ACC112 (cell line): ENCODE measurements around the gene PCSK5.
"Not testable (repeated sequence)": the region's sequence is repeated elsewhere in the genome, so short reads cannot be mapped to it uniquely, and the experiment has no call there.

ENCODE experiments used
- H2AFZ ChIP-seq: fragments of 200-600 bp; sonication (generic); one replicate; pipeline ENCODE4 v1.6.0; 2017; ENCODE audit warnings: antibody characterized with exemption, low read length; ENCODE audit not compliant: unreplicated experiment
- H3K27ac ChIP-seq: fragments of 200-600 bp; sonication (generic); 2 replicates; pipeline ENCODE4 v1.5.1; 2014; ENCODE audit warnings: low read depth, mild to moderate bottlenecking, antibody characterized with exemption, low read length, moderate library complexity
- H3K27me3 ChIP-seq: fragments of 200-600 bp; sonication (generic); 2 replicates; pipeline ENCODE4 v1.6.1; 2014; ENCODE audit warnings: mild to moderate bottlenecking, antibody characterized with exemption, low read length, moderate library complexity, mixed read lengths; ENCODE audit not compliant: insufficient read depth
- H3K36me3 ChIP-seq: fragments of 200-600 bp; sonication (generic); 2 replicates; pipeline ENCODE4 v1.6.1; 2016; ENCODE audit warnings: mild to moderate bottlenecking, antibody characterized with exemption, low read length, moderate library complexity, mixed read lengths; ENCODE audit not compliant: insufficient read depth
- H3K4me1 ChIP-seq: fragments of 200-600 bp; sonication (generic); one replicate; pipeline ENCODE4 v1.6.1; 2016; ENCODE audit warnings: low read length, mixed read lengths; ENCODE audit not compliant: insufficient read depth, unreplicated experiment, control insufficient read depth
- H3K4me3 ChIP-seq: fragments of 200-600 bp; sonication (generic); 2 replicates; pipeline ENCODE4 v1.5.1; 2014; ENCODE audit warnings: mild to moderate bottlenecking, low read depth, low read length
- H3K79me2 ChIP-seq: fragments of 200-600 bp; sonication (generic); one replicate; pipeline ENCODE4 v1.6.0; 2016; ENCODE audit warnings: low read length; ENCODE audit not compliant: control insufficient read depth, unreplicated experiment, insufficient read depth

The PCSK5 gene

GRCh38 chr9:76296561-76297310 is 406.3 kb downstream of the PCSK5 start:
- Histone ChIP-seq H3K27ac (no peak overlapping the region), H3K79me2 (no peaks in the 10 kb centered on the region), H2AFZ (no peak overlapping the region), H3K4me1 (peaks cover 10% of the 10 kb centered on the region), H3K36me3 (no peaks in the 10 kb centered on the region), H3K4me3 (no peak overlapping the region), H3K27me3 (no peaks in the 10 kb centered on the region; the same call in 1 of the 2 replicates)

DNA sequence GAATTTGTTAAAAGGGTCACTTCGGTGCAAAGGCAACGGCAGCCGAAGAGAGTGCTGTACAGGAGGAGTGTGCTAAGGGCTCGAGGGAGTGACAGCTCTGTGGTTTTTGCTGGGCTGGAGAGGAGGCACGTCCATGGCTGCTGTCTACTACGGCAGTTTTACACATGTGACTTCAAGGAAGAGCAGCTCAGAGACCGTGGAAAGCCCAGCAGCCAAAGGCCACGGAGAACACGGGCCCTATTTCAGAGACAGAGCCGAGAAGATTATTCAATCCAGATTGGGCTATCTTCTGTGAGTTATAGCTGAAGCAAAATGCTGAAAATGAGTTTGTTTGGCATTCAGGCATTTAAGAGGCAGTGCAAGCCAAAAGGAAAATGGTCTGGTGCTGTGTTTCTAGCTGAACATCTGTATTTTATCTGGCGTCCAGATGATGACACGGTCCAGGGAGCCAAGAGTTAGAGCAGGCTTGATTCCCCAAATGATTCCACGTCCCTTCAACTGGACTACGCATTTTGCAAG is 407.3 kb downstream of the PCSK5 start:
- peak overlapping the region; percentile 56 for H3K4me3 ChIP-seq
- peak overlapping the region; percentile 78 for H2AFZ ChIP-seq

DNA sequence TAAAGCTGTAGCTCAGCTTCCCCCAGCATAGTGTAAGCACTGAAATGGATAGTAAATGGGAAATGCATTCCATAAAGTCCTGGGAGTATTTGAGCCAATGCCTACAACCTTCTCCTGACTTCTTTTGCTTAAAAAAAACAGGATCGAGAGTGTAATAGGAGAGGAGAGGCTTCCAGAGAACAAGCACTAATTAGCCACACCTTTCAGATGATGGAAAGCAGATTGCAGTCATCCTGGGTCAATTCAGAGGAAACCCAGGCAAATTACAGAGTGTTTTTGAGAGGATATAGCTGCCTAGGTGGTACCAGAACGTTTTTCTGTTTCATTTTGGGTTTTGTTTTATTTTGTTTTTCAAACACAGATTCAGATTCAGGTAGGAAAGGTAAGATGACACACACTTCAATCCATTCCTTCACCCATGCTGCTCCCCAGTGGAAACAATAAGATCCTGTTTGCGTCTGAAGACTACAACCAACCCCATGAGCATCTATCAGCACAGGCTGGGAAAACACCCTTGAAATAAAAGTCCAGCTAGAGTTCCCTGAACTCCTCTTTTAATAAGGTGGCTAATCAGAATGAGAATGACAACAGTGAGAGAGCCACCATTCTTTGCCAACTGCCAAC is 408.2 kb downstream of the PCSK5 start:
- H3K27me3 ChIP-seq = no peaks in the 10 kb centered on the region
- H3K36me3 ChIP-seq = no peaks in the 10 kb centered on the region
- no peak overlapping the region for H2AFZ ChIP-seq

More for the DNA sequence above, 407.3 kb downstream of the PCSK5 start:
- Histone ChIP-seq H3K36me3 (no peaks in the 10 kb centered on the region), H3K27me3 (no peaks in the 10 kb centered on the region), H3K4me1 (peaks cover 8% of the 10 kb centered on the region), H3K79me2 (no peaks in the 10 kb centered on the region), H3K27ac (no peak overlapping the region)

GRCh38 chr9:76302543-76302942 is 412.1 kb downstream of the PCSK5 start:
- no peak overlapping the region for H3K27ac ChIP-seq
- H3K79me2 ChIP-seq = no peaks in the 10 kb centered on the region
- peaks cover 5% of the 10 kb centered on the region; the same call in 1 of the 2 replicates for H3K27me3 ChIP-seq
- H3K36me3 ChIP-seq = no peaks in the 10 kb centered on the region
- no peak overlapping the region for H3K4me3 ChIP-seq
- H3K4me1 ChIP-seq = peaks cover 7% of the 10 kb centered on the region
- no peak overlapping the region for H2AFZ ChIP-seq

More for the DNA sequence above, 408.2 kb downstream of the PCSK5 start:
- Histone ChIP-seq H3K4me1 (peaks cover 8% of the 10 kb centered on the region), H3K79me2 (no peaks in the 10 kb centered on the region), H3K27ac (no peak overlapping the region), H3K4me3 (no peak overlapping the region)

- Histone ChIP-seq H3K4me3 (no peak overlapping the region), H3K36me3 (no peaks in the 10 kb centered on the region), H3K27ac (no peak overlapping the region), H3K27me3 (peaks cover 5% of the 10 kb centered on the region; the same call in 1 of the 2 replicates), H3K79me2 (no peaks in the 10 kb centered on the region), H2AFZ (no peak overlapping the region), H3K4me1 (peaks cover 2% of the 10 kb centered on the region)
Observed at GRCh38 chr9:76302947-76303550, 412.6 kb downstream of the PCSK5 start.

DNA sequence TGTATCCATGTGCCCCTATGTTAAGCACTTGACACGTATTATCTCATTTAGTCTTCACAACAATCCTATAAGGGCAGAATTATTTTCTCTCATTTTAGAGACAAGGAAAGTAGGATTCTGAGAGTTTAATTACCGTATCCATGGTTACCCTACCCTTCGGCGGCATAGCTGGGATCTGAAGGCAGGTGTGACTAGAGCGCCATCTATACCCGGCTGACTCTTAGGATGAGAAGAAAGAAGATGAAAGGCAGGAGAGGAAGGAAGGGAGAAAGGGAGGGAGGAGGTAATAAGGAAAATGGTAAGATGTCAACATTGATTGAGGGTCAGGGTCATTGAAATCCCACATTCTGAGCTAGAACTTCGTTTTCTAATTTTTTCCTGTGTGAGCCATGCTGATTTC is 416.6 kb downstream of the PCSK5 start:
- H2AFZ ChIP-seq, H3K79me2 ChIP-seq, H3K27ac ChIP-seq, H3K4me3 ChIP-seq, H3K36me3 ChIP-seq, H3K4me1 ChIP-seq, H3K27me3 ChIP-seq: not testable (repeated sequence)

- Histone ChIP-seq H3K79me2 (no peaks in the 10 kb centered on the region), H3K36me3 (no peaks in the 10 kb centered on the region), H3K27me3 (peaks cover 5% of the 10 kb centered on the region; the same call in 1 of the 2 replicates), H3K4me1 (no peaks in the 10 kb centered on the region), H2AFZ (no peak overlapping the region), H3K27ac (no peak overlapping the region), H3K4me3 (no peak overlapping the region)
Observed at GRCh38 chr9:76310577-76310976, 420.1 kb downstream of the PCSK5 start.

DNA sequence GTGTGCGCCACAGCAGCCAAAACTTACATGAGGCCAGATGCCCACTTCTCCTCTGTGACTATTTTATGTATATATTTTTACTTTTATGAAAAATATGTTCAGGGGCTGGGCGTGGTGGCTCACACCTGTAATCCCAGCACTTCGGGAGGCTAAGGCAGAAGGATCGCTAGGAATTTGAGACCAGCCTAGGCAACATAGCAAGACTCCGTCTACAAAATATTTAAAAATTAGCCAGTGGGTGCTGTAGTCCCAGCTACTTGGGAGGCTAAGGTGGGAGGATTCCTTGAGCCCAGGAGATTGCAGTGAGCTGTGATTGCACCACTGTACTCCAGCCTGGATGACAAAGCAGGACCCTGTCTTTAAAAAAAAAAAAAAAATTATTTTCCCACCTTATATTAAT is 420.5 kb downstream of the PCSK5 start:
- Histone ChIP-seq H3K4me1 (no peaks in the 10 kb centered on the region), H3K36me3 (no peaks in the 10 kb centered on the region), H3K27ac (no peak overlapping the region), H3K27me3 (peaks cover 5% of the 10 kb centered on the region; the same call in 1 of the 2 replicates), H3K4me3 (no peak overlapping the region), H2AFZ (no peak overlapping the region), H3K79me2 (no peaks in the 10 kb centered on the region)

GRCh38 chr9:76311537-76311936 is 421.1 kb downstream of the PCSK5 start:
- no peak overlapping the region for H3K4me3 ChIP-seq
- H3K27me3 ChIP-seq = peaks cover 5% of the 10 kb centered on the region; the same call in 1 of the 2 replicates

DNA sequence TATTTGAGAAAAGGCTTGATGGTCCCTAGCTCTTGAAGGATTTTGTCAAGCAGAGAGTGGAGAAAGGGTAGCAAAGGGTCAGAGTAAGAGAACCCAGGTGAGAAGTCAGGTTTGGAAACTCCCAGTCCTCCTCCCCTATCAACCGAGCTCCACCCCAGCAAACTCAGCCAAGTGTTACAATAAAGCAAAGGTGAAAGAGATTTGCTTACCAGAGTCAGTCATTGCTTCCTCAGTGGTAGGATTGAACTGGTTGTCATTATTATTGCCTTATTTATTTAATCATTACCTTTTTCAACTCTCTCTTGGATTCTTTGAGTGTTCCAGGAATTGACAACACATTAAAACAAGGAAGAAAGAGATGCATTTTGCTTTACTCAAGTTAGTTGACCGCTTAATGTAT is 423.3 kb downstream of the PCSK5 start:
- Histone ChIP-seq H3K27ac (no peak overlapping the region), H3K27me3 (no peaks in the 10 kb centered on the region), H3K79me2 (no peaks in the 10 kb centered on the region), H3K4me1 (no peaks in the 10 kb centered on the region), H3K4me3 (no peak overlapping the region), H2AFZ (no peak overlapping the region), H3K36me3 (no peaks in the 10 kb centered on the region)

More at GRCh38 chr9:76311537-76311936, 421.1 kb downstream of the PCSK5 start:
- Histone ChIP-seq H3K79me2 (no peaks in the 10 kb centered on the region), H3K4me1 (no peaks in the 10 kb centered on the region), H3K27ac (no peak overlapping the region), H2AFZ (no peak overlapping the region), H3K36me3 (no peaks in the 10 kb centered on the region)
